Measurements from ENCODE around the gene E4F1.

DNA sequence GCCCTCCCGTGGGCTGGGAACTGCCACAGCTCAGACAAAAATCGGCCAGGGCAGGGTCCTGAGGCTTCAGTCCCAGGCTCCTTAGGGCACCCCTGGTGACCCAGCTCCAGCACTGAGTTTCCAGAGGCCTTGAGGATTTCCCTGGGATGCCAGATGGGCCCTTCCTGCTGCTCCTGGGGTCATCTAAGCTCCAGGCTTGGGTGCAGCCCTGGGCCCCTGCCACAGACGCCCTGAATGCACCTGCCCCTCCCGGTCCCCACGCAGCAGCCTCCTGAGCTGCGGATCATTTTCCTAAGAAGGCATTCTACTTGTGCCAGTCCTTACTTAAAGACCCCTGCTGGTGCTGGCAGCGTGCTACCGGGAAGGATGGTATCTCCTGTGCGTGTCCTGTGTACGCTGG lies 50.5 kb downstream of the E4F1 start:
- no peak for TF ChIP-seq CTCF (IDR thresholded peaks at IDR 0.05 in 4 of 5, conservative IDR thresholded peaks at IDR 0.05 in 1 of 5)
- TF ChIP-seq POLR2A (IDR thresholded peaks at IDR 0.05), result no peak

Data from gastrocnemius medialis (tissue), 4 donors.